Thymus (tissue), 11 donors: ENCODE results near the gene CELF1. TPM values are rescaled to one million over a fixed set of nuclear protein-coding genes. Genes with fewer than 3 reads are reported as not detected.

Experiments
- DNase-seq, 9 donors: peaks; one replicate each; pipeline ENCODE4 v3.0.0-alpha.2; 2013; ENCODE audit warnings: low spot score in 9 of 9, low read depth in 6 of 9, missing footprints in 1 of 9
- H3K27ac ChIP-seq, 2 donors: one replicate each; pipeline ENCODE4 v1.5.1; 2013; ENCODE audit warnings: control low read depth in 1 of 2, low read depth in 1 of 2, low read length in 1 of 2, mild to moderate bottlenecking in 1 of 2, moderate library complexity in 1 of 2
- H3K27me3 ChIP-seq, 2 donors: one replicate each; pipeline ENCODE4 v1.5.1; 2013; ENCODE audit warnings: low read length in 1 of 2; ENCODE audit not compliant: control insufficient read depth in 2 of 2, insufficient read depth in 1 of 2
- H3K36me3 ChIP-seq, 2 donors: one replicate each; pipeline ENCODE4 v1.5.1; 2013; ENCODE audit warnings: low read length in 1 of 2, mild to moderate bottlenecking in 1 of 2, moderate library complexity in 1 of 2; ENCODE audit not compliant: control insufficient read depth in 2 of 2, insufficient read depth in 2 of 2
- H3K4me1 ChIP-seq, 2 donors: one replicate each; pipeline ENCODE4 v1.5.1; 2013; ENCODE audit warnings: low read length in 2 of 2; ENCODE audit not compliant: control insufficient read depth in 2 of 2, insufficient read depth in 2 of 2
- H3K4me3 ChIP-seq, 2 donors: one replicate each; pipeline ENCODE4 v1.5.1; 2013; ENCODE audit warnings: low read length in 2 of 2, control low read depth in 1 of 2, mild to moderate bottlenecking in 1 of 2
- H3K9me3 ChIP-seq, 2 donors: one replicate each; pipeline ENCODE4 v1.5.1; 2013; ENCODE audit warnings: low read length in 1 of 2, mild to moderate bottlenecking in 1 of 2; ENCODE audit not compliant: control insufficient read depth in 2 of 2, insufficient read depth in 1 of 2
- WGBS: extraction: QIAGEN DNeasy Blood & Tissue Kit; methylation state at CpG from one replicate; pipeline ENCODE4 v1.1.7; 2013; 5-methylcytosine and 5-hydroxymethylcytosine counted together
- polyA plus RNA-seq: library from polyadenylated mRNA; stranded (reverse); fragments of 200-250 nt; gene quantifications from one replicate; pipeline ENCODE4 v1.2.3, GENCODE V29; 2013
- total RNA-seq: library from RNA; stranded (reverse); fragments of 120-200 nt; gene quantifications from one replicate; pipeline ENCODE4 v1.2.4, GENCODE V29; 2013
- donor health status: healthy.

Gene CELF1
- total and polyA plus RNA-seq, 2 donors, result 35.4 to 41.1 TPM

DNA sequence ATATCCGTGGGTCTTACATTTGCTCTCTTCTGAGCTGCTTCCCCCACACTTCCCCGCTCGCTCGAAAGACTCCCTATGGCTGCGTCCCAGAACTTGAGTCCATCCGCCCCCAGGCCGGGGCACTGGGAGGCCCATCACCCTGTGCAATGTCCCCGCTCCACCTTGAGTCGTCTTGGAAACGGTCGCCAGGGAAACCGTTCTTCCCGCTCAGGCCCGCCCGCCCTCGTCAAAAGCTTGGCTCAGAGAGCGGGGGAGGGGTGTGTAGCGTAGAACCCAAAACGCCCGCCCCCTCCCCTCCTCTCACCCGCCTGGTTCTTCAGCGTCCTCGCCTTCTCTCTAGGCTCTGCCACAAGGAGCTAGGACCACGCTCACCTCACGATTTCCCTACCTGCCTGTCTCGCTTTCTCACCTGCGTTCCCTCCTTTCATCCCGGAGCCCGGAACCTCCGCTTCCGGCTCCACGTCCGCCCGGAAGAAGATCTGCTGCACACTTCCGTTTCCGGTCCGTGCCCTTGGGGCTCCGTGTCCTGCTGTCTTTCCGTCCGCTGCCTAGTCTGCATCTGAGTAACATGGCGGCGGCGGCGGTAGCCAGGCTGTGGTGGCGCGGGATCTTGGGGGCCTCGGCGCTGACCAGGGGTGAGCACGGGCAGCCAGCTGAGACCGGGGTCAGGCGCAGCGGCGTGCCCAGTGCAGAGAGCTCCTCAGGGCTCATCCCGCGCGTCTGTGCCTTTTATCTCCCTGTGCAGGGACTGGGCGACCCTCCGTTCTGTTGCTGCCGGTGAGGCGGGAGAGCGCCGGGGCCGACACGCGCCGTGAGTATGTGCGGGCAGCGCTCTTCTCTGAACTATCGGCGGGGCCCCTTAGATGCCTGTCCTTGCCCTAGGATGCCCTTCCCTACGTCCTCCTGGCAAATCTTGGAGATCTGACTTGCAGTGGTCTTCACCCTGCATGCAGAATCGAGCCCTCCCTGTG is 25.9 kb upstream of the CELF1 start, which contains the start of the genes KBTBD4 and NDUFS3:
Gene KBTBD4 (minus strand): TSS at position 447 of the 971 bp plus-strand sequence. CDS start 19 bp downstream, at position 428.
Gene NDUFS3 (plus strand): TSS at position 551 of the 971 bp plus-strand sequence. CDS start 18 bp downstream, at position 569.
- Histone ChIP-seq H3K27ac (peak within 1 kb of the TSS; percentile 90 to 94), H3K4me1 (peaks cover 12 to 23% of the 10 kb centered on the region in 2 donors), H3K4me3 (peak within 1 kb of the TSS; percentile 86 to 92), H3K36me3 (peaks cover 35 to 51% of the 10 kb centered on the region in 2 donors), H3K9me3 (no peaks in the 10 kb centered on the region), H3K27me3 (no peaks in the 10 kb centered on the region)
- WGBS, result under 1% methylated on average over 72 of the region's 72 CpGs
- DNase-seq, result peak; percentile 90 to 97 (median 91)

DNA sequence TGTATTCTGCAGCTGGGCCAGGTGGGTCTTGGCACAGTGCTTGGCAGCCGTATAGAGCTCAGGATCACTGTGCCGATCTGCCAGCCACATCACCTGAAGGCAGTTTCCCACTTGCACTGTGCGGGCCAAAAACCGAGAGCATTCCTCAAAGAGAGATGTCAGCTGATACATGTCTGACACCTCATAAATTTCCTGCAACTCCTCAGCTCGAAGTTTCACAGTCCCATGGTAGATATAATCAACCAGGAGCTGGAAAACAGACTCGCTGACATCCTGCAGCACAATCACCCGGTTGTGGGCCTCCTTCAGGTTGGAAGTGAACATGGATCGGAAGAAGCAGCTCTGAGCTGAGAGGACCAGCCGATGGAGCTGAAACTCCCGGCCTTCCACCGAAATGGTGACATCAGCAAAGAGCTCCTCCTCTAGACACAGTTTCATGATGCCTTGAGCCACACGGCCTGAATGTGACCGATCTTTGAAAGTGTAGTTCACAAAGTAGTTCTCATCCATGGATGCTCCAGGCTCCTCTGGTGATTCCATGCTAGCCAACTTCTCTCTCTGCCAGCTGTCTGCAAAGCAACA is 24.6 kb upstream of the CELF1 start:
- peaks cover 12 to 23% of the 10 kb centered on the region in 2 donors for H3K4me1 ChIP-seq
- no peak overlapping the region for H3K27ac ChIP-seq
- no peak for DNase-seq
- H3K4me3 ChIP-seq, result no peak overlapping the region
- no peaks in the 10 kb centered on the region for H3K9me3 ChIP-seq
- H3K27me3 ChIP-seq, result no peaks in the 10 kb centered on the region
- 93% methylated on average over 13 of the region's 13 CpGs for WGBS
- peaks cover 36 to 51% of the 10 kb centered on the region in 2 donors for H3K36me3 ChIP-seq

DNA sequence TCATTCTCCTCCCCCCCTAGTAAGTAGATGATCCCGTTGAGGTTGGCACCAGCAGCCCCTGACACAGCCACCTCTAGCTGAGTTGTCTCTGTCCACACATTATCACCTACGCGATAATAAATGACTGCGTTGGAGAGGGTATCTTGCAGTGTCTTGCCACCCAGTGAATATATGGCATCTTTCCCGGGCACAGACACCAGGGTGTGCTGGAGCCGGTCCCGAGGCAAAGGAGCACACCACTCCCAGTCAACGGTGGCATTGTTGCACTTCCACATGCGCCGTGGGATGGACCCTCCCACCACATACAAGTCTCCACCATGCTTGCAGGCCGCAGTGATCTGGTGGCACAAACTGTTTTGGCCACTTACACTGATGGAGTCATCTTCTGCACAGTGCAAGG is 20.4 kb upstream of the CELF1 start:
- H3K9me3 ChIP-seq, result no peaks in the 10 kb centered on the region
- H3K4me1 ChIP-seq, result peaks cover 6 to 10% of the 10 kb centered on the region in 2 donors
- H3K4me3 ChIP-seq, result no peak overlapping the region
- no peak for DNase-seq
- H3K36me3 ChIP-seq, result peaks cover 26 to 60% of the 10 kb centered on the region in 2 donors
- H3K27ac ChIP-seq, result no peak overlapping the region
- WGBS, result 98% methylated on average over 11 of the region's 11 CpGs
- no peaks in the 10 kb centered on the region for H3K27me3 ChIP-seq

DNA sequence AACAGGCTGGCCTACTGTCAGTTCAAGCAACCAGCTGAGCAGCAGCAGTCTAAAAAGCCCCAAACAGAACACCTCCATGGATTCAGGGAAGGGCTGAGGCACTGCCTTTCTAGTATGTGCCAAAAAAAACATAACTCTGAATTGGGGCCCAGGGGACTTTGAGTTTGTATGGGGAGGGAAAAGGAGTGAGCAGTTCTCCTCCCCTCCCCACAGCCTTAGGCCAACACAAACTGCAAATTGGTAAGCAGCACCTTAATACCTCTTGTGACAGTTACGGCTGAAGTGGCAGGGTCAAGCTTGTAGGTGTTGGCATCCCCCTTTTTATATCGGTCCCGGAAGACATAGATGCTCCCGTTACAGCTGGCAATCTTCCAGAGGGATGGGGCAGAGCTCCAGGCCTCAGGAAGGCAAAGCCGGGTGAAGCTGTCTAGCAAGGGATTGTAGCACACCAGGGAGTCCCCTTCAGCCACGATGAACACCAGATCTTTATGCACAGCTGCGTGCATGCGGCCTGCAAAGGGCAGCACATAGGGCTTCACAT is 19.9 kb upstream of the CELF1 start:
- H3K4me1 ChIP-seq, result peaks cover under 1 to 4% of the 10 kb centered on the region in 2 donors
- peaks cover 26 to 60% of the 10 kb centered on the region in 2 donors for H3K36me3 ChIP-seq
- DNase-seq, result no peak
- no peaks in the 10 kb centered on the region for H3K9me3 ChIP-seq
- no peak overlapping the region for H3K27ac ChIP-seq
- no peaks in the 10 kb centered on the region for H3K27me3 ChIP-seq
- 90% methylated on average over 8 of the region's 8 CpGs for WGBS
- no peak overlapping the region for H3K4me3 ChIP-seq

DNA sequence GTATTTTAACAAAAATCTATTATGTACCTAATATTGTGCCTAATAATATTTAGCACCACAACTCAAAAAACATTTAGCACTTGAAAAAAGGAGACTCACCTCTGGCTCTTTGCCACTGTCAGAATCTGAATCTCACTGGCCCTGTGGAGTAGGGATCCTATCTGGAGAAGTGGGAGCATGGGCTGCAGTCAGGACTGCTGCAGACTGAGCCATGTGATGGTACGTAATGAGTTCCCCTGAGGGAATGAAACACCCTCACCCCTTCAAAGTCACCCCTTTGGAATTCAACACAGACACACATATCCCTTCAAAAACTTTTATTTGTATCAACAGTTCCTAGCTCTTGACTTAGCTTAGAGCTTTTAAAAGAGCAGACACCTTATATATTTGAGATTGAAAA is 19.0 kb upstream of the CELF1 start:
- Histone ChIP-seq H3K36me3 (peaks cover 26 to 54% of the 10 kb centered on the region in 2 donors), H3K27ac (no peak overlapping the region), H3K27me3 (no peaks in the 10 kb centered on the region), H3K4me3 (no peak overlapping the region), H3K4me1 (no peaks in the 10 kb centered on the region), H3K9me3 (no peaks in the 10 kb centered on the region)
- 90% methylated on average over 1 of the region's 1 CpG for WGBS
- DNase-seq, result no peak

DNA sequence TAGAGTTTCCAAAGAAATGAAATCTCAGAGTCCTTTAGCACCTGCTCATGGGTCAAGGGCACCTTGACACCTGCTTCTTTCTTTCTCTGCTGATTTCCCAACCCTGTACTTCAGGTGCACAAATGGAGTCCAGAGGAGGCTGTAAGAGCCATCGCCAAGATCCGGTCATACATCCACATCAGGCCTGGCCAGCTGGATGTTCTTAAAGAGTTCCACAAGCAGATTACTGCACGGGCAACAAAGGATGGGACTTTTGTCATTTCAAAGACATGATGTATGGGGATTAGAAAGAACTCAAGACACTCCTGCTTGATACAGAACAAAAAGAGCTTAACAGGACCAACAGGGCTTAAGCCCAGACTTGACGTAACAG is 18.4 kb upstream of the CELF1 start:
- Histone ChIP-seq H3K36me3 (peaks cover 26 to 54% of the 10 kb centered on the region in 2 donors), H3K27me3 (no peaks in the 10 kb centered on the region), H3K4me3 (no peak overlapping the region), H3K27ac (no peak overlapping the region), H3K9me3 (no peaks in the 10 kb centered on the region), H3K4me1 (peaks cover 0 to under 1% of the 10 kb centered on the region in 2 donors)
- WGBS, result over 99% methylated on average over 4 of the region's 4 CpGs
- no peak for DNase-seq

DNA sequence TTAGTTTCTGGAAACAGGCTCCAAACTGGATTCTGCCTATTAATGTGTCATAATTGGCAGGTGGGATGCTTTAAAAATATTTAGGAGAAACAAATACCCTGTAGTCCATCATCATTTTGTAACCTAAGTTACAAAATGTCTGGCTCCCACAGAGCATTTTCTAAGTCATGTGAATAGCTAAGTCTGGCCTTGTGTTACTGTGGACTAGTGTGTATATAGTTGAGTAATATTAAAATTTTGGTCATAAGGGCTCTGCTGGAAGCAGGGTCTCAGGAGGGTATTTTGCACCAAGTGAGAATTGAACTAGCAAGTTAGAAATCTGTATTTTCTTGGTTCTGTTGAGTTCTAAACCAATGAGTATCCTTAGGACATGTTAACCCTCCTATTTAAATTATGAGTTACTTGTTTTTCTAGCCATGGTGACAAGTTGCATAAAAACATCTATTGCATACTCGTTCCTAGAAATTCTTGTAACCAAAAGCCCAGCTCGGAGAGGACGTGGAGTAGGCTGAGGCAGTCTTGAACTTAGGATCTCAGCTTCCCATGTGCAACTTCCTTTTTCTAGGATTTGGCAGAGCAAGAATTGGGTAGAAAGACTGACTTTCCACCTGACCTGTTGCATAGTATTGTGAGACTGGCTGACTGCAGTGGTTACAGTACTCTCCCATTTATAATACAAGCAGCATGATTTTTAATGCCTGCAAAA is 17.9 kb upstream of the CELF1 start:
- no peak for DNase-seq
- Histone ChIP-seq H3K27me3 (no peaks in the 10 kb centered on the region), H3K9me3 (no peaks in the 10 kb centered on the region), H3K27ac (no peak overlapping the region), H3K4me3 (no peak overlapping the region), H3K36me3 (peaks cover 26 to 54% of the 10 kb centered on the region in 2 donors), H3K4me1 (peaks cover 0 to 6% of the 10 kb centered on the region in 2 donors)
- WGBS, result 97% methylated on average over 3 of the region's 3 CpGs

DNA sequence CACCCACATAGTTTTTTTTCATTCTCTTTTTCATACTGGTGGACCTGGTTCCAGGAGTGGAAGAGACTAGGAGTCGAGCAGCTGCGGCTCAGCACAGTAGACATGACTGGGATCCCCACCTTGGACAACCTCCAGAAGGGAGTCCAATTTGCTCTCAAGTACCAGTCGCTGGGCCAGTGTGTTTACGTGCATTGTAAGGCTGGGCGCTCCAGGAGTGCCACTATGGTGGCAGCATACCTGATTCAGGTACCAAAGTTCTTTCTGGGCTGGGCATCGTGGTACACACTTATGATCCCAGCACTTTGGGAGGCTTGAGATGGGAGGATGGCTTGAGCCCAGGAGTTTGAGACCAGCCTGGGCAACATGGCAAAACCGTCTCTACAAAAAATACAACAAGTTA is 16.7 kb upstream of the CELF1 start:
- no peak for DNase-seq
- Histone ChIP-seq H3K9me3 (no peaks in the 10 kb centered on the region), H3K27me3 (no peaks in the 10 kb centered on the region), H3K27ac (no peak overlapping the region), H3K36me3 (peaks cover 23 to 49% of the 10 kb centered on the region in 2 donors), H3K4me3 (no peak overlapping the region), H3K4me1 (peaks cover 5 to 12% of the 10 kb centered on the region in 2 donors)
- 99% methylated on average over 7 of the region's 7 CpGs for WGBS
